ENCODE data around the gene LMNTD1.

GRCh38 chr12:25472453-25472852 lies 80.6 kb downstream of the LMNTD1 start:
- TF ChIP-seq, protein P1, sequence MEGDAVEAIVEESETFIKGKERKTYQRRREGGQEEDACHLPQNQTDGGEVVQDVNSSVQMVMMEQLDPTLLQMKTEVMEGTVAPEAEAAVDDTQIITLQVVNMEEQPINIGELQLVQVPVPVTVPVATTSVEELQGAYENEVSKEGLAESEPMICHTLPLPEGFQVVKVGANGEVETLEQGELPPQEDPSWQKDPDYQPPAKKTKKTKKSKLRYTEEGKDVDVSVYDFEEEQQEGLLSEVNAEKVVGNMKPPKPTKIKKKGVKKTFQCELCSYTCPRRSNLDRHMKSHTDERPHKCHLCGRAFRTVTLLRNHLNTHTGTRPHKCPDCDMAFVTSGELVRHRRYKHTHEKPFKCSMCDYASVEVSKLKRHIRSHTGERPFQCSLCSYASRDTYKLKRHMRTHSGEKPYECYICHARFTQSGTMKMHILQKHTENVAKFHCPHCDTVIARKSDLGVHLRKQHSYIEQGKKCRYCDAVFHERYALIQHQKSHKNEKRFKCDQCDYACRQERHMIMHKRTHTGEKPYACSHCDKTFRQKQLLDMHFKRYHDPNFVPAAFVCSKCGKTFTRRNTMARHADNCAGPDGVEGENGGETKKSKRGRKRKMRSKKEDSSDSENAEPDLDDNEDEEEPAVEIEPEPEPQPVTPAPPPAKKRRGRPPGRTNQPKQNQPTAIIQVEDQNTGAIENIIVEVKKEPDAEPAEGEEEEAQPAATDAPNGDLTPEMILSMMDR (conservative IDR thresholded peaks at IDR 0.05; ENCODE audit: low read depth, low read length) = no peak
- TF ChIP-seq EZH2 (IDR thresholded peaks at IDR 0.05; ENCODE audit: borderline replicate concordance, low read depth, low read length, poor library complexity, severe bottlenecking) = no peak

All from A673 (cell line).